K562 (cell line): ENCODE results near the gene CYB561A3. TPM values are rescaled to one million over a fixed set of nuclear protein-coding genes. Genes with fewer than 3 reads are reported as not detected.

ENCODE experiments used
- ETV5 ChIP-seq: sonication (generic); formaldehyde crosslinking; IDR thresholded peaks from 2 replicates; pipeline ENCODE4 v1.4.0; 2020; ENCODE audit warnings: low read depth, mild to moderate bottlenecking, missing genetic modification reagents
- HMG20B ChIP-seq: fragments of 250-450 bp; sonication (Bioruptor Pico); IDR thresholded peaks from 2 replicates; pipeline ENCODE4 v1.5.0; 2021; ENCODE audit warnings: mild to moderate bottlenecking
- MYBL2 ChIP-seq, 2 experiments: fragments of 450-650 bp in 1 of 2; sonication (generic) in 1 of 2; formaldehyde crosslinking in 1 of 2; IDR thresholded peaks; 2 replicates each; pipeline versions ENCODE4 v1.6.1 to v1.8.1; 2017 to 2022; ENCODE audit warnings: borderline replicate concordance in 1 of 2, inconsistent platforms in 1 of 2, low read depth in 1 of 2, mild to moderate bottlenecking in 1 of 2, missing genetic modification reagents in 1 of 2, moderate library complexity in 1 of 2
- NRF1 ChIP-seq, 2 experiments: fragments of 450-650 bp; IDR thresholded peaks in 1 of 2; conservative IDR thresholded peaks in 1 of 2; 2 replicates each; pipeline ENCODE4 v1.6.1; 2014; ENCODE audit warnings: mild to moderate bottlenecking in 2 of 2
- POLR2A ChIP-seq: fragments of 450-650 bp; conservative IDR thresholded peaks from 2 replicates; pipeline ENCODE4 v1.6.1; 2016
- RBM25 ChIP-seq: fragments of 200-400 bp; formaldehyde crosslinking; IDR thresholded peaks from 2 replicates; pipeline ENCODE4 v1.6.1; 2018; ENCODE audit warnings: low read length, low read depth, moderate library complexity; ENCODE audit not compliant: severe bottlenecking
- TEAD4 ChIP-seq, 2 experiments: sonication (generic) in 1 of 2; formaldehyde crosslinking in 1 of 2; IDR thresholded peaks; 2 replicates each; pipeline versions ENCODE4 v1.6.1 to v1.8.0; 2012 to 2022; ENCODE audit warnings: borderline replicate concordance in 1 of 2, inconsistent platforms in 1 of 2, low read length in 1 of 2, mild to moderate bottlenecking in 1 of 2, missing genetic modification reagents in 1 of 2
- TFAM ChIP-seq: fragments of 250-450 bp; sonication (Bioruptor Pico); conservative IDR thresholded peaks from 2 replicates; pipeline ENCODE4 v1.5.0; 2021; ENCODE audit warnings: mild to moderate bottlenecking, moderate library complexity
- ZFX ChIP-seq: sonication (generic); formaldehyde crosslinking; IDR thresholded peaks from 2 replicates; pipeline ENCODE4 v1.8.0; 2022; ENCODE audit warnings: mild to moderate bottlenecking, missing genetic modification reagents, moderate library complexity
- polyA plus RNA-seq, 8 experiments: library from polyadenylated mRNA; depleted of rRNA in 4 of 8; stranded (reverse) in 5 of 8; unstranded in 3 of 8; fragments of >200 nt; fragmentation: Nextera tagmentation in 2 of 8; fragmentation: Illumina TruSeq in 1 of 8; extraction: Ambion mirVana in 2 of 8; extraction: Trizol in 1 of 8; gene quantifications; 2 replicates each; pipeline versions ENCODE4 v1.2.1 to v1.2.3, GENCODE V29; 2011 to 2014; ENCODE audit warnings: inconsistent platforms in 1 of 8, missing spikeins in 1 of 8
- total RNA-seq, 7 experiments: library from RNA; depleted of rRNA in 6 of 7; stranded (reverse); fragments of >200 nt in 6 of 7; fragmentation: Illumina TruSeq in 2 of 7; extraction: Trizol in 2 of 7; gene quantifications; 2 replicates each; pipeline versions ENCODE4 v1.2.1 to v1.2.3, GENCODE V29; 2011 to 2021; ENCODE audit warnings: low replicate concordance in 1 of 7
- TF ChIP-seq, protein P1 (sequence below), 2 experiments: fragments of 450-650 bp; formaldehyde crosslinking in 1 of 2; IDR thresholded peaks; 2 replicates each; pipeline versions ENCODE4 v1.4.0 to v1.6.1; 2014 to 2020; ENCODE audit warnings: mild to moderate bottlenecking in 2 of 2, borderline replicate concordance in 1 of 2, low read depth in 1 of 2
- TF ChIP-seq, protein P2 (sequence below): sonication (generic); formaldehyde crosslinking; IDR thresholded peaks from 2 replicates; pipeline ENCODE4 v1.8.1; 2023; ENCODE audit warnings: mild to moderate bottlenecking, missing genetic modification reagents, moderate library complexity
- TF ChIP-seq, protein P3 (sequence below): IDR thresholded peaks from 2 replicates; pipeline ENCODE4 v1.6.1; 2014; ENCODE audit warnings: antibody characterized with exemption
- TF ChIP-seq, protein P4 (sequence below), 2 experiments: fragments of 450-650 bp; conservative IDR thresholded peaks; 2 replicates each; pipeline ENCODE4 v1.6.1; 2017; ENCODE audit warnings: mild to moderate bottlenecking in 2 of 2, moderate library complexity in 2 of 2

The CYB561A3 gene
- total and polyA plus RNA-seq, 9 of the 15 experiments (the other 6 are each of a cell fraction or from before 2014, with no cell fraction given) = 29.2 to 78.9 (median 37.9) TPM

DNA sequence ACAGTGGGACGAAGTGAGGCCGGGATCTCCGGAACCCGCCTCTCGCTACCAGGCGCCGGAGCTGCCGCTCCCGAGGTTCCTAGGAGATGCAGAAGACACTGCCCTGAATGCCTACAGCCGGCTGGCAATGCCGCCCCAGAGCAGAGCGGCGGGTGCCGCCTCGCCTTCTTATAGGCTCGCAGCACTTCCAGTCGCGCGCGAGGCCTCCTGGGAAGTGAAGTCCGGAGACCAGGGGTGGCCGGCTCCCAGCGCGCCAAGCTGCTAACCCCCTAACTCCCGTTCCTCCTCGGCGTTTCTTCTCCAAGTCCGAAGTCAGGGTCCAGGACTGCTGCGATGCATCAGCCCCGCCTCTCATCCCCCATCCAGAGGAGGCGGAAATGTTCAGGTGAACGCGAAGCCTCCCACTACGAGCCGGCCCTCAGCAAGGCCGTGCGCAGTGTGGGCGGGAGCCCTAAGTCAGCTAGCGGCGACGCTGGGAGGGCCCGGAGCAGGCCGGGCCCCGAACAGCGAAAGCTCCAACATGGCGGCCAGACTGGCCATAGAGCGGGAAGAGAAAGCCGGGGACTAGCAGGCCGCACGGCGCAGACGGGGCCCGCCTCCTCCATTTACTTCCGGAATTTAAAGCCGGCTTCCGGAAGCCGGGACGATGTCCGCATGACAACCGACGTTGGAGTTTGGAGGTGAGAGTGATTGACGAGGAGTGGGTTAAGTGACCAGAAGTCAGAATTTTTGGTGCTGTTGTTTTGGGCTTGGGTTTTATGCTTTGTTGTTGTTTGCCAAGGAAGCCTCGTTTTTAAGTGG lies at the start of gene CYB561A3, which contains the start of gene TMEM138 (continued):
- TF ChIP-seq, protein P1, sequence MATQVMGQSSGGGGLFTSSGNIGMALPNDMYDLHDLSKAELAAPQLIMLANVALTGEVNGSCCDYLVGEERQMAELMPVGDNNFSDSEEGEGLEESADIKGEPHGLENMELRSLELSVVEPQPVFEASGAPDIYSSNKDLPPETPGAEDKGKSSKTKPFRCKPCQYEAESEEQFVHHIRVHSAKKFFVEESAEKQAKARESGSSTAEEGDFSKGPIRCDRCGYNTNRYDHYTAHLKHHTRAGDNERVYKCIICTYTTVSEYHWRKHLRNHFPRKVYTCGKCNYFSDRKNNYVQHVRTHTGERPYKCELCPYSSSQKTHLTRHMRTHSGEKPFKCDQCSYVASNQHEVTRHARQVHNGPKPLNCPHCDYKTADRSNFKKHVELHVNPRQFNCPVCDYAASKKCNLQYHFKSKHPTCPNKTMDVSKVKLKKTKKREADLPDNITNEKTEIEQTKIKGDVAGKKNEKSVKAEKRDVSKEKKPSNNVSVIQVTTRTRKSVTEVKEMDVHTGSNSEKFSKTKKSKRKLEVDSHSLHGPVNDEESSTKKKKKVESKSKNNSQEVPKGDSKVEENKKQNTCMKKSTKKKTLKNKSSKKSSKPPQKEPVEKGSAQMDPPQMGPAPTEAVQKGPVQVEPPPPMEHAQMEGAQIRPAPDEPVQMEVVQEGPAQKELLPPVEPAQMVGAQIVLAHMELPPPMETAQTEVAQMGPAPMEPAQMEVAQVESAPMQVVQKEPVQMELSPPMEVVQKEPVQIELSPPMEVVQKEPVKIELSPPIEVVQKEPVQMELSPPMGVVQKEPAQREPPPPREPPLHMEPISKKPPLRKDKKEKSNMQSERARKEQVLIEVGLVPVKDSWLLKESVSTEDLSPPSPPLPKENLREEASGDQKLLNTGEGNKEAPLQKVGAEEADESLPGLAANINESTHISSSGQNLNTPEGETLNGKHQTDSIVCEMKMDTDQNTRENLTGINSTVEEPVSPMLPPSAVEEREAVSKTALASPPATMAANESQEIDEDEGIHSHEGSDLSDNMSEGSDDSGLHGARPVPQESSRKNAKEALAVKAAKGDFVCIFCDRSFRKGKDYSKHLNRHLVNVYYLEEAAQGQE (IDR thresholded peaks at IDR 0.05; ENCODE audit: borderline replicate concordance) = no peak
- TF ChIP-seq, protein P1 (CRISPR knock-in tag; IDR thresholded peaks at IDR 0.05; ENCODE audit: low read depth) = peak; percentile 52; the same call in 1 of the 2 replicates
- TF ChIP-seq RBM25 (no peak), TFAM (CRISPR knock-in tag) (no peak), MYBL2 (IDR thresholded peaks at IDR 0.05; ENCODE audit: low read depth) (peak; percentile 83), MYBL2 (CRISPR knock-in tag; IDR thresholded peaks at IDR 0.05; ENCODE audit: borderline replicate concordance) (no peak), ETV5 (CRISPR knock-in tag) (peak; percentile 54; the same call in 1 of the 2 replicates), ZFX (CRISPR knock-in tag) (peak; percentile 100), TEAD4 (IDR thresholded peaks at IDR 0.05; ENCODE audit: low read length) (peak; percentile 41), TEAD4 (CRISPR knock-in tag; IDR thresholded peaks at IDR 0.05; ENCODE audit: borderline replicate concordance) (no peak), POLR2A (peak; percentile 92), NRF1 (conservative IDR thresholded peaks at IDR 0.05 in 1 of 2, IDR thresholded peaks at IDR 0.05 in 1 of 2) (peak; percentile 84 to 87), HMG20B (CRISPR knock-in tag) (no peak)
- TF ChIP-seq, protein P2, sequence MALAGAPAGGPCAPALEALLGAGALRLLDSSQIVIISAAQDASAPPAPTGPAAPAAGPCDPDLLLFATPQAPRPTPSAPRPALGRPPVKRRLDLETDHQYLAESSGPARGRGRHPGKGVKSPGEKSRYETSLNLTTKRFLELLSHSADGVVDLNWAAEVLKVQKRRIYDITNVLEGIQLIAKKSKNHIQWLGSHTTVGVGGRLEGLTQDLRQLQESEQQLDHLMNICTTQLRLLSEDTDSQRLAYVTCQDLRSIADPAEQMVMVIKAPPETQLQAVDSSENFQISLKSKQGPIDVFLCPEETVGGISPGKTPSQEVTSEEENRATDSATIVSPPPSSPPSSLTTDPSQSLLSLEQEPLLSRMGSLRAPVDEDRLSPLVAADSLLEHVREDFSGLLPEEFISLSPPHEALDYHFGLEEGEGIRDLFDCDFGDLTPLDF (CRISPR knock-in tag) = peak; percentile 91
- TF ChIP-seq, protein P3, sequence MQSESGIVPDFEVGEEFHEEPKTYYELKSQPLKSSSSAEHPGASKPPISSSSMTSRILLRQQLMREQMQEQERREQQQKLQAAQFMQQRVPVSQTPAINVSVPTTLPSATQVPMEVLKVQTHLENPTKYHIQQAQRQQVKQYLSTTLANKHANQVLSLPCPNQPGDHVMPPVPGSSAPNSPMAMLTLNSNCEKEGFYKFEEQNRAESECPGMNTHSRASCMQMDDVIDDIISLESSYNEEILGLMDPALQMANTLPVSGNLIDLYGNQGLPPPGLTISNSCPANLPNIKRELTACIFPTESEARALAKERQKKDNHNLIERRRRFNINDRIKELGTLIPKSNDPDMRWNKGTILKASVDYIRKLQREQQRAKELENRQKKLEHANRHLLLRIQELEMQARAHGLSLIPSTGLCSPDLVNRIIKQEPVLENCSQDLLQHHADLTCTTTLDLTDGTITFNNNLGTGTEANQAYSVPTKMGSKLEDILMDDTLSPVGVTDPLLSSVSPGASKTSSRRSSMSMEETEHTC = 0 out of 2 replicates have a peak, but pooled peaks have one; percentile 23
- TF ChIP-seq, protein P4, sequence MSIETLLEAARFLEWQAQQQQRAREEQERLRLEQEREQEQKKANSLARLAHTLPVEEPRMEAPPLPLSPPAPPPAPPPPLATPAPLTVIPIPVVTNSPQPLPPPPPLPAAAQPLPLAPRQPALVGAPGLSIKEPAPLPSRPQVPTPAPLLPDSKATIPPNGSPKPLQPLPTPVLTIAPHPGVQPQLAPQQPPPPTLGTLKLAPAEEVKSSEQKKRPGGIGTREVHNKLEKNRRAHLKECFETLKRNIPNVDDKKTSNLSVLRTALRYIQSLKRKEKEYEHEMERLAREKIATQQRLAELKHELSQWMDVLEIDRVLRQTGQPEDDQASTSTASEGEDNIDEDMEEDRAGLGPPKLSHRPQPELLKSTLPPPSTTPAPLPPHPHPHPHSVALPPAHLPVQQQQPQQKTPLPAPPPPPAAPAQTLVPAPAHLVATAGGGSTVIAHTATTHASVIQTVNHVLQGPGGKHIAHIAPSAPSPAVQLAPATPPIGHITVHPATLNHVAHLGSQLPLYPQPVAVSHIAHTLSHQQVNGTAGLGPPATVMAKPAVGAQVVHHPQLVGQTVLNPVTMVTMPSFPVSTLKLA (conservative IDR thresholded peaks at IDR 0.05) = peak in 1 of 2 experiments; percentile 87
